IPS-18c (cell line): ENCODE data around the gene ASPHD1.
"Not testable (repeated sequence)": the region's sequence is repeated elsewhere in the genome, so short reads cannot be mapped to it uniquely, and the experiment has no call there.

ENCODE experiments used
- H3K4me3 ChIP-seq: 2 replicates; pipeline ENCODE4 v1.7.0; 2013; ENCODE audit warnings: low read depth, mild to moderate bottlenecking, low read length, moderate library complexity; ENCODE audit not compliant: insufficient read depth
- H3K9me3 ChIP-seq: one replicate; pipeline ENCODE4 v1.6.1; 2013; ENCODE audit warnings: mild to moderate bottlenecking, low read length, moderate library complexity; ENCODE audit not compliant: control insufficient read depth, insufficient read depth

The ASPHD1 gene

DNA sequence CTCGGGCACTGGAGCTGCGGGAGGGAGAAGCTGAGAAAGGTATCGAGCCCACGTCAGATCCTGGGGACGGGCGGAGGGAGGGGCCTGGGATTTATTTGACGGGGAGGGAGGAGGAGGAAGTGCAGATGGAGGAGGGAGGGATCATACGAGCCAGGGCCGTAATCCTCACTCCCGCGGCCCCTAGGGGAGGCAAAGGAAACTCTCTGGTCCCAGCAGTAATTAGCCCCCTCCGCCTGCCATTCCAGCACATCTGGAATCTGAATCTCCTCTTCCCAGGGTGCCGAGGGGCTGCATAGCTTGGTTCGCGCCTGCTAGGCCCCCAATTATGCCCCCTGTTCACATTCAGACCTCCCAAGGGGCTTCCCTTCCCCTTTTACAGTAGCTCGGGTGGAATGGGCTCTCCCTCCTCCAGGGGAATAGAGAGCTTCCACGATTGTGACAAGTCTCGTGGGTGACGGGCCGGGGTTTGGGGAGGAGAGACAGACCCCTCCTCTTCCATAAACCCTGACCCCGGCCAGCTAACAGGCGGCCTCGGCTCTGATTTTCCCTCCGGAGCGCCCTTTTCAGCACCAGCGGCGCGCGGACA is 679 bp upstream of the ASPHD1 start, which contains the start of gene SEZ6L2:
Gene SEZ6L2 (minus strand): TSS at position 35 of the 586 bp plus-strand sequence. CDS start 531 bp downstream, outside the sequence.
- Histone ChIP-seq H3K9me3 (no peaks in the 10 kb centered on the region), H3K4me3 (peak within 1 kb of the TSS; percentile 89)

DNA sequence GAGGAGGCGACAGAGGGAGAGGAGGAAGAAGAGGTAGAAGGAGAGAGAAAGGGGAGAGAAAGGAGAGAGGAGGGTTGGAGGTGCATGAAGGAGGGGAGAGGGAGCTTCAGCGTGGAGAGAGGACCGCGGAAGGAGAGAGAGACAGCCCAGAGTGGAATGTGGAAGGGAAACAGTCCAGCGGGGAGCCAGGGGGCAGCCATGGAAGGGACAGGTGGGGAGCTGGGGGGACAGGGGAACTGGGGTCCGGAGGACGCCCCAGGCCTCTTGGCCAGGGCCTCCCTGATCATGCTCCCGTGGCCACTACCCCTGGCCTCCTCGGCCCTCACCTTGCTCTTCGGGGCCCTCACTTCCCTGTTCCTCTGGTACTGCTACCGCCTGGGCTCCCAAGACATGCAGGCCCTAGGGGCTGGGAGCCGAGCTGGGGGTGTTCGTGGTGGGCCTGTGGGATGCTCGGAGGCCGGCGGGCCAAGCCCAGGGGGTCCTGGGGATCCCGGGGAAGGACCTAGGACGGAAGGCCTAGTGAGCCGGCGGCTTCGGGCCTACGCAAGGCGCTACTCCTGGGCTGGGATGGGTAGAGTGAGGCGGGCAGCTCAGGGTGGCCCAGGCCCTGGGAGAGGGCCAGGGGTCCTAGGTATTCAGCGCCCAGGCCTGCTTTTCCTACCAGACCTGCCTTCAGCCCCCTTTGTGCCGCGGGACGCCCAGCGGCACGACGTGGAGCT is 759 bp downstream of the ASPHD1 start:
- Histone ChIP-seq H3K4me3 (peak overlapping the region; percentile 89), H3K9me3 (no peaks in the 10 kb centered on the region)

DNA sequence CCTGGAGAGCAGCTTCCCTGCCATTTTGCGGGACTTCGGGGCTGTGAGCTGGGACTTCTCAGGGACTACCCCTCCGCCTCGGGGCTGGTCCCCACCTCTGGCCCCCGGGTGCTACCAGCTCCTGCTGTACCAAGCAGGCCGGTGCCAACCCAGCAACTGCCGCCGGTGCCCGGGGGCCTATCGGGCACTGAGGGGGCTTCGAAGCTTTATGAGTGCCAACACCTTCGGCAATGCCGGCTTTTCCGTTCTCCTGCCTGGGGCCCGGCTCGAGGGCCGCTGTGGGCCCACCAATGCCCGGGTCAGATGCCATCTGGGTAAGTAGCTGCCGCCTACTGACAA is 1.3 kb downstream of the ASPHD1 start:
- H3K4me3 ChIP-seq = peak overlapping the region; percentile 89
- no peaks in the 10 kb centered on the region for H3K9me3 ChIP-seq

DNA sequence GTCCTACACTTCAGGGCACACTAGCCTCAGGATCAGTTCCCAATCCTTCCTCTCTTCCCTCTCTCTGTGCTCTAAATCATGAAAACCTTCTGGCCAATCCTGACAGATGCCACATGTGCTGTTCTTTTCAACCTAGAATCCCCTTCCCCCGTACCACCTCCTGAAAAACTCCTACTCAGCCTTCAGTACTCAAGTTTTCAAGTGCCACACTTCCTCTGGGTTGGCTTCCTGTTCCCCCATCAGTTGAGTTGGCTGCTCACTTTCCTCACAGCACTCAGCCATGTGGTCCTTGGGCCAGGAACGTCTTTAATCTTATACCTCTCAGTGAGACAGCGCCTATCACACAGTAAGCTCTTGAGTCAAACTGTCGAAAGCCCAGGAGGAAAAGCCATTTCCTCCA is 3.3 kb downstream of the ASPHD1 start:
- no peak overlapping the region for H3K4me3 ChIP-seq
- no peaks in the 10 kb centered on the region for H3K9me3 ChIP-seq

DNA sequence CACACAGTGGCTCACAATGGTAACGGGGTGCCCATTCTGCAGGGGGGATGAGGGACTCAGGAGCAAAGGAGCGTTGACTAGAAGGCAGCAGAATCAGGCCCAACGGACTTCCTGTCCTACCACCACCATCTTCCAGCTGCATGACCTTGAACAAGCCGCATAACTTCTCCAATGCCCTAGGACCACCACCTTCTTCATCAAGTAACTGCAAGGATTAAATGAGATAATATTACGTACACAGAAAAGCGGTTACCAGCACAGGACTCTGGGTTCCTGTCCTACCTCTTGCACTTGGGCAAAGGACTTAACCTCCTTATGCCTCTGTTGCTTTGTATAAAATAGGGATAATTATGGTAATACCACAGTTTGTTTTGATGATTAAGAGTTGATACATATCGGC is 4.7 kb downstream of the ASPHD1 start:
- Histone ChIP-seq H3K9me3 (no peaks in the 10 kb centered on the region), H3K4me3 (no peak overlapping the region)

DNA sequence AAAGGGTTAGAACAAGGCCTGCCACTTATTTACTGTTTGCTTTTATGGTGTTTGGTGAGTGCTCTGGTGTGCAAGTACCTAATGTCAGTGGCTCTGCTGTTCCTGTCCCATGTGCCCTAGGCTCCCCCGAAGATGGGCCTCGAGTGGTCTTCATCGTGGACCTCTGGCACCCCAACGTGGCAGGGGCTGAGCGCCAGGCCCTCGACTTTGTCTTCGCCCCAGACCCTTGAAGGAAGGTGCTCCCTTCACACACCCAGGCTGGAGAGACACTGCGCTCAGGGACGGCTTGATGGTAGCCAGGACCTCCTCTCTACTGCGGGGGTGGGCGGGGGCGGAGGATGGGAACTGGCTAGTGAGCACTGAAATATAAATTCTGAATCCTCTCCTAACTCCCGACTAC is 5.4 kb downstream of the ASPHD1 start:
- no peak overlapping the region for H3K4me3 ChIP-seq
- H3K9me3 ChIP-seq = no peaks in the 10 kb centered on the region

DNA sequence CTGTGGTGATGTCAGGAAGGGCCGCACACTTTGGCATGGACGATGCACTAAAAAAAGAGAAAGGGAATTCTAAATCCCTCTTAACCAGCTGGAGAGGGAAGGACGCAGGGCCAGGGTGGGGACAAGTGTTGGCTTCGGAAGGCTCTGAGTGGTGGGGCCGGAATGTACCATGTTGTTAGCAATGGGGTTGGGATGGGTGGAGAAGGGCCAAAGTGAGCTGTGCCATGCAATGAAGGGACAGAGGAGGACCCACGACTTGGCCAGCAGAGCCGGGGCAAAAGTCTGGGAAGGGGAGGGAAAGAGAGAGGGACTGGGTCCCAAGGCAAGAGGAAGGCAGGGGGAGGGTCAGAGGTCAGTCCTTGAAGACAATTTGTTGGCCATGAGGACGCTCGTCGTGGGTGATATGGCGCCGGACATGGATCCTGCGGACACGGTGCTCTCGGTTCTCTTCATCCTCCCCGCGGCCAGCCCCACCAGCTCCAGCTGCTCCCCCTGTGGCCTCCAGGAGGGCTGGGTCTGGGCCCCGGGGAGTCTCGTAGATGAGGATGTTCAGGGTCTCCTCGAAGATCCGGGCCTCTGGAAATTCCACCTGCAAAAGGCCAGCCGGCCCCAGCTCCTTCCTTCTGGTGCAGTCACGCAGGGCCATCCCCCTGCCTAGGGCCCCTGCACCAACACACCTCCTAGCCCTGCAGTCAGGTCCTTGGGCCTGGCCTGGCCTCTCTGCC is 6.4 kb downstream of the ASPHD1 start:
- Histone ChIP-seq H3K9me3 (no peaks in the 10 kb centered on the region), H3K4me3 (no peak overlapping the region)

DNA sequence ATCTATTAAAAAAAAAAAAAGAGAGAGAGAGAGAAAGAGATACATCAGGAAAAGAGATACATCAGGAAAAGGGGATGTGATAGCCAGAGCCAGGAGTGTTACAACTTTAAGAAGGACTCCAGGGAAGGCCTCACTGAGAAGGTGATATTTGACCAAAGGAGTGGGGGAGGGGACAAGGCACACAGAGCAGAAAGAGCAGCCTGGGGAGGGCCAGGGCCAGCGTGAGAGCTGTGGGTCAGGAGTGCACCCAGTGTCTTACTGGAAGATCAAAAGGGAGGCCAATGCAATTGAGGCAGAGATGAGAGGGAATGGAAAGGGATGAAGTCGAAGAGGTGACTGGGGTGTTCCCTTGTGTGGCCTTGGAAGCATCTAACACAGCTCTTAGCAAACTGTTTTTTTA is 7.7 kb downstream of the ASPHD1 start:
- H3K4me3 ChIP-seq = no peak overlapping the region

DNA sequence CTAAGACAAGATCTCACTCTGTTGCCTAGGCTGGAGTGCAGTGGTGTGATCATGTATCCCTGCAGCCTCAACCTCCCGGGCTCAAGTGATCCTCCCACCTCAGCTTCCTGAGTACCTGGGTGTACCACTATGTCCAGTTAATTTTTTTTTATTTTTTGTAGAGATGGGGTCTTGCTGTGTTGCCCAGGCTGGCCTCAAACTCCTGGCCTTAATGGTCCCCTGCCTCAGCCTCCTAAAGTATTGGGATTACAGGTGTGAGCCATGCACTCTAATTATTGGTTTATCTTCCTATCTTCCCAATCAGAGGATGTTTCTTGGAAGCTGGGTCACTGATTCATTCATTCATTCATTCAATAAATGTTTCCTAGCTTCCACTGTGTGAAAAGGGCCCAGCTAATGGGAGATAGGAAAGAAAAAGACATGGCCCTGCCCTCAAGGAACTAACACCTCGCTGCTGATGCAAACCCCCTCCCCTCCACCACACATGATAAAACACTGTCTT is 8.5 kb downstream of the ASPHD1 start:
- Histone ChIP-seq H3K4me3 (no peak overlapping the region), H3K9me3 (no peaks in the 10 kb centered on the region)

More for the DNA sequence above, 7.7 kb downstream of the ASPHD1 start:
- H3K9me3 ChIP-seq = no peaks in the 10 kb centered on the region

DNA sequence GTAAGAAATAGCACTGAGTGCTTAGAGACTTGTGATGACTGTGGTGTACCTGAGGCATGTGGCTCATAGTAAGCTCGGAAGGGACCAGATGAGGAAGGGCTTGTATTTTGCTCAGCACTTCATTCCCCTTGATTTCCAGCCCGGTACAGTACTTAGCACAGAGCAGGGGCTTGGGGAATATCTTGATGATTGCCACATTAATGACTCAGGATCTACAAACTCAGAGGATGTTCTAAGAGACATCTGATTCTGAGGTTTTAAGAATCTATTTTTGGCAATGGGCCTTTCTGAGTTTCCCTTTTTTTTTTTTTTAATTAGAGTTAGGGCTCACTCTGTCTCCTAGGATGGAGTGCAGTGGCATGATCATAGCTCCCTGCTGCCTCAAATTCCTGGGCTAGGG is 9.1 kb downstream of the ASPHD1 start:
- H3K4me3 ChIP-seq = no peak overlapping the region
- no peaks in the 10 kb centered on the region for H3K9me3 ChIP-seq

DNA sequence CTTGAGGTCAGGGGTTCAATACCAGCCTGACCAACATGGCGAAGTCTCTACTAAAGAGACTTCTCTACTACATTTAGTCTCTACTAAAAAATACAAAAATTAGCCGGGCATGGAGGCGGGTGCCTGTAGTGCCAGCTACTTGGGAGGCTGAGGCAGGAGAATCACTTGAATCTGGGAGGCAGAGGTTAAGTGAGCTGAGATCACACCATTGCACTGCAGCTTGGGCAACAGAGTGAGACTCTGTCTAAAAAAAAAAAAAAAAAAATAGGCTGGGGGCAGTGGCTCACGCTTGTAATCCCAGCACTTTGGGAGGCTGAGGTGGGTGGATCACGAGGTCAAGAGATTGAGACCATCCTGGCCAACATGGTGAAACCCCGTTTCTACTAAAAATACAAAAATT is 9.6 kb downstream of the ASPHD1 start:
- H3K4me3 ChIP-seq, H3K9me3 ChIP-seq: not testable (repeated sequence)

DNA sequence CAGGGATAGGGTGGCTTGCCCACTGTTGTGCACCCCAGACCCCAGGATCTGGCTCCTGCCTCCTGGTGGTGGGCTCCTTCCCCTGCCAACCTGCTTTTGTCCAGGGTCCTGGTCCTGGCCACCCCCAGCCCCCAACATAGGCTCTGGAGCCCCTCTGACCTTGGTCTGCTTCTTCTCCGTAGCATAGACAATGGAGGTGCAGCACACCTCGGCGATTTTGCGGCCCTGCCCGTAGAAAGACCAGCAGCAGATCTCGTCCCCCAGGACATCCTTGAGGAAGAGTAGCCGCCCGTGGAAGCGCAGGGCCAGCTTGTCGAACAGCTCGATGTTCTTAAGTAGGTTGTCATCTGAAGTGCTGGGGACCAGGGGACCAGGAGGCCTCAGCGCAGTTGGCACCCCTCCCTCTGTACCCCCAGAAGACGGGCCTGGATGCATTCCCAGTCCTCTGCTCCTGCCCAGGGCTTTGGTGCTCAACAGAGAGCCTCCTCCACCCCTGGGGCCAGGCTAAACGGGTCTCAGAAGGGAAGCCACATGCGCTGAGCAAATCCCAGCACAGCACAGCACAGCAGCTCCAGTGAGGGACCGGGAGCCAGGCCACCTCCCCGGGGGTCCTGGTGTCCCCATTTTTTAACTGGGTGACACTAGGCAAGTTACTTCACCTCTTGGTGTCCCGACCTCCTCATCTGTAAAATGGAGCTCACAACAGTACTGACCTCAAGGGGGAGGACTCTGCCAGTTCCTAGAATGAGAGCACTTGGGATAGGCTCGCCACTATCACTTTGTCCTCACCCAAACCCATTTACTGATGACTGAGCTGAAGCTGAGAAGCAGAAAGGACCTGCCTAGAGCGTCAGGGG is 10.8 kb downstream of the ASPHD1 start:
- Histone ChIP-seq H3K9me3 (no peaks in the 10 kb centered on the region), H3K4me3 (no peak overlapping the region)

DNA sequence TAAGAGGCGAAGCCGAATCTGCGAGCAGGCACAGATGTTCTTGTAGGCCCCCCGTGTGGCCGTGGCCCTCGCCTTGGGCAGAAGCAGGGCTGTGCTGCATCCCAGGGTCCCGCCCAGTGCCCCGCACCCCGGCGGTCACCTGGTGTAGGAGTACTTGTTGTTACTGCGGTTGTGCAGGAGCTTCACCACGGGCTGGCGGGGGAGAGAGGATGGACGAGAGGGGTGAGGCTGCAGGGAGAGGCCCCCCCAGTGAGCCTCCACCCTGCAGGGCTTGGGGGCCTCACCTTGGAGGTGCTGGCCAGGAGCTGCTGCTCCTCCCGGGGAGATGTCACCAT is 11.4 kb downstream of the ASPHD1 start:
- Histone ChIP-seq H3K4me3 (no peak overlapping the region), H3K9me3 (no peaks in the 10 kb centered on the region)

DNA sequence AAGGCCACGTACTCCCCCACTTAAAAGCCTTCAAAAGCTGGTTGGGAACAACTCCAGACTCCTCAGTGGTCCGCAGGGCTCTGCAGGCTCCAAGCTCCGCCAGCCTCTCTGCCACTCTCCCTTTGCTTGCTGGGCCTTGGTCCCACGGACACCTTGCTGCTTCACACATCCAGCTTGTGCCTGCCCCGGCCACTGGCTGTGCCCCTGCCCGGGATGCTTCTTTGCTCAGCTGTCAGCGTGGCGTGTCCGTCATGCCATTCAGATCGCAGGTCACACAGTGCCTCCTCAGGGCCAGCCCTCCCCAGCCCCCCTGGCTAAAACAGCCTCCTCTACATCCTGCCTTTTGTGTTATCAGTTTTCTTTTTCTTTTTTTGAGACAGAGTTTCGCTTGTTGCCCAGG is 11.8 kb downstream of the ASPHD1 start:
- Histone ChIP-seq H3K4me3 (no peak overlapping the region), H3K9me3 (no peaks in the 10 kb centered on the region)

DNA sequence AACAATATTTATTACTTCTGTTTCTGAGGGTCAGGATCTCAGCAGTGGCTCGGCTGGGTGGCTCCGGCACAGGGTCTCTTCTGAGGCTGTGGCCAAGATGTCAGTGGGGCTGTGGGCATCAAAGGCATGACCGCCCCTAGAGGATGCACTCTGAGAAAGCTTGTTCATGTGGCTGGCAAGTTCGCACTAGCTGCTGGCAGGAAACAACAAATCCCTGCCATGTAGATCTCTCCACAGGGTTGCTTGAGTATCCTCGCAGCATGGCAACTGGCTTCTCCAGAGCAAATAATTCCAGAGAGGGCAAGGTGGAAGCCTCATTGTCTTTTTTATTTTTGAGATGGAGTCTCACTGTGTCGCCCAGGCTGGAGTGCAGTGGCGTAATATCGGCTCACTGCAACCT is 13.2 kb downstream of the ASPHD1 start:
- no peak overlapping the region for H3K4me3 ChIP-seq
- H3K9me3 ChIP-seq = no peaks in the 10 kb centered on the region

DNA sequence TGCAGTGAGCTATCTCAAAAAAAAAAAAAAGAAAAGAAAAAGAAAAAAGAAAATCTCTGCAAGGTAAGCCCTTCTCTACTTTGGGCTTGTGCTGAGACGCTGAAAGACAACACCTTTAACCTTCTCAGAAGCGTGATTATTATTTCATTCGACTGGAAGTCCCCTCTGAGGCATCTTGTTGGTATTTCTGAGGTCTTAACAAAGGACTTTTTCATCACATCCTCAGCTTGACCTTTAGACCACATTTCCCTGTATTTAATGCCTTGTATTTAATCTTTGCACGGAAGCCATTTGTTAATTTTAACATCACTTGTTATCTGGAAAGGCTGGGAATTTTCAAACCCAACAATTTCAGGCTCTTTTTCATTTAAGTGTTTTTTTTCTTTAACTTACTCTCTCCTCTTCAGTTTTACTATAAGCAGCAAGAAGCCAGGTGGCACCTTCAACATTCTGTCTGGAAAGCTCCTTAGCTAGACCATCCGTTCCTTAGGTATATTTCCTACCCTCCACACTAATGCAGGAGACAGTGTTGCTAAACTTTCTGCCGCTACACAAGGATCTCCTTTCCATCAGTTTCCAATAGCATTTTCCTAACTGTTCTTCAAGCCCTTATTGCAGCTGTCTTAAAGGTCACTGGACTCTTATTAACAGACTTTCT is 15.4 kb downstream of the ASPHD1 start:
- H3K9me3 ChIP-seq = no peaks in the 10 kb centered on the region
- no peak overlapping the region for H3K4me3 ChIP-seq

DNA sequence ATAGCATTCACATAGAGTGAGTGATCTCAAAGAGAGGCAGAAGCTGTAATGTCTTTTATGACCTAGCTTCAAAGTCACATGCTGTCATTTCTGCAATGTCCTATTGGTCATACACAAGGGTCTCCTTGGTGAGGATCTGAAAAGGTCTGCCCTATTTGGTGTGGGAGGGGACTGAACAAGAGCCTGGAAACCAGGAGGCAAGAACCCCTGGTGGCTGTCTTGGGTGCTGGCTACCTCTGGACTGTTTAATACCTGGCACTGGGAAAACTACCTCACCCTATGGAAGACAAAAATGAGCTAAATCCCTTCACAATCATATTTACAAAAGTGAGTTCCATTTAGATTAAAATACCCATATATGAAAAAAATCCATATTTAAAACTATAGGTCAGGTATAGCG is 16.7 kb downstream of the ASPHD1 start:
- H3K9me3 ChIP-seq = no peaks in the 10 kb centered on the region
- no peak overlapping the region for H3K4me3 ChIP-seq
